ENCODE data around the gene SSRP1.
A peak's percentile ranks its signal among the peaks of the same experiment; 100 is the strongest.

DNA sequence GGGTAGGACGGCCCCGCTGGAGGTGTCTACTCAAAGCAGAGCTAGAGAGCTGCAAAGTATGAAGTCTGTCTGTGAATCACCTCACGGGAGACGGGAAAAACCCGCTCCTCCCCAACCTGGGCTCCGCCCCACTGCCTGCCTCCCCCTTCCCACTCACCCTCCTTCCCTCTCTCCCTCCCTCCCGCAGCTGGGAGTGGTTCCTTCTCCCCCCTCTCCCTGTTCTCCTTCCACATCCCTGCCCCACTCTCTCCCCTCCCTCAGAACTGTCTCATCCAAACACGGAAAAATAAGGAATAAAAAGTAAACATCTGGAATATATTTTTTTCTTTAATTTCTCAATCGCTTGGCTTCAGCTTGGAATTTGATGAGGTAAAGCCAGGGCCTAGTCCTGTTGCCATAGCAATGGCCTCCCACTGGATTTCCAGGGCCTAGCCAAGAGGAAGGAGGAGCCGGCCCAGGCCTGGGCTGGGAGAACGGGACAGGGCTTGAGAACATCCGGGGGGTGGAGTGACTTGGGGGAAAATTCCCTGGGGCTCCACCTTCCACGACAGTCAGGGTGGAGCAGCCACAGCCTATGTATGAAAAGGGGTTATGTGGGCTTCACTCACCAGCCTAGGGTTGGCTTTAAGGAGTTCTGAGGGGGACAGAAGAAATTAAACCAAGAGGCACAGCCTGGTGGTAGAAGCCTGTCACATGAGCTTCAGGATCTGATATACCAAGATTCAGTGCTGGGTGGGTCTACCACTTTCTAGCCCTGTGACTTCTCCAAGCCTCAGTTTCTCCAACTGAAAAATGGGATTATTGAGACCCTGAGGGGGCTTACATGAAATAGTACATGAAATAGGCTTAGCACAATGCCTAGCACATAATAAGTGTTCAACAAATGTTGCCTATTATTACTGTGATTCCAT is 13.2 kb downstream of the SSRP1 start:
- peak in 2 of 5 experiments; percentile 39 to 49 for TF ChIP-seq CTCF (IDR thresholded peaks at IDR 0.05)
- TF ChIP-seq POLR2A (IDR thresholded peaks at IDR 0.05) = peak in 1 of 2 donors; percentile 68

Measured in tibial nerve (tissue), 3 donors.